H9 (cell line): ENCODE data around the gene MUL1. TPM values are rescaled to one million over a fixed set of nuclear protein-coding genes. Genes with fewer than 3 reads are reported as not detected.

Experiments used
- DNase-seq: peaks from one replicate; pipeline ENCODE4 v3.0.0-alpha.2; 2017
- H2AFZ ChIP-seq: one replicate; pipeline ENCODE4 v1.6.1; 2013; ENCODE audit warnings: mild to moderate bottlenecking, low read length, control low read depth, moderate library complexity
- H2AK5ac ChIP-seq: 2 replicates; pipeline ENCODE4 v1.6.1; 2013; ENCODE audit warnings: low read length, control low read depth, mixed read lengths; ENCODE audit not compliant: insufficient read length
- H2BK120ac ChIP-seq: one replicate; pipeline ENCODE4 v1.6.1; 2013; ENCODE audit warnings: low read depth, mild to moderate bottlenecking, low read length, control low read depth, inconsistent platforms; ENCODE audit not compliant: poor library complexity, severe bottlenecking
- H2BK12ac ChIP-seq: 2 replicates; pipeline ENCODE4 v1.6.1; 2013; ENCODE audit warnings: low read length, control low read depth, mixed read lengths, low read depth; ENCODE audit not compliant: insufficient read length
- H2BK15ac ChIP-seq: 2 replicates; pipeline ENCODE4 v1.6.1; 2013; ENCODE audit warnings: low read depth, low read length, control low read depth
- H2BK20ac ChIP-seq: one replicate; pipeline ENCODE4 v1.6.1; 2013; ENCODE audit warnings: low read depth, mild to moderate bottlenecking, low read length, control low read depth, inconsistent platforms; ENCODE audit not compliant: poor library complexity, severe bottlenecking
- H2BK5ac ChIP-seq: 2 replicates; pipeline ENCODE4 v1.6.1; 2013; ENCODE audit warnings: low read length, control low read depth, mixed read lengths; ENCODE audit not compliant: insufficient read length
- H3K14ac ChIP-seq: 2 replicates; pipeline ENCODE4 v1.6.1; 2013; ENCODE audit warnings: low read length, control low read depth; ENCODE audit not compliant: insufficient read depth
- H3K18ac ChIP-seq: 2 replicates; pipeline ENCODE4 v1.6.1; 2013; ENCODE audit warnings: low read depth, mild to moderate bottlenecking, mixed read lengths, low read length, control low read depth; ENCODE audit not compliant: insufficient read length
- H3K23ac ChIP-seq: 2 replicates; pipeline ENCODE4 v1.6.1; 2013; ENCODE audit warnings: low read length, control low read depth, mixed read lengths, low read depth; ENCODE audit not compliant: insufficient read length
- H3K23me2 ChIP-seq: 2 replicates; pipeline ENCODE4 v1.6.1; 2013; ENCODE audit warnings: low read depth, mild to moderate bottlenecking, mixed read lengths, low read length, control low read depth; ENCODE audit not compliant: insufficient read length, poor library complexity, severe bottlenecking
- H3K27ac ChIP-seq: 2 replicates; pipeline ENCODE4 v1.5.1; 2013; ENCODE audit warnings: low read length, control low read depth, mixed read lengths, low read depth; ENCODE audit not compliant: insufficient read length
- H3K27me3 ChIP-seq: 2 replicates; pipeline ENCODE4 v1.6.1; 2013; ENCODE audit warnings: low read length, control low read depth, inconsistent platforms; ENCODE audit not compliant: insufficient read depth
- H3K4ac ChIP-seq: 2 replicates; pipeline ENCODE4 v1.6.1; 2013; ENCODE audit warnings: low read depth, mild to moderate bottlenecking, control low read depth, inconsistent platforms, low read length, moderate library complexity
- H3K4me1 ChIP-seq: 2 replicates; pipeline ENCODE4 v1.6.1; 2013; ENCODE audit warnings: low read length, control low read depth, inconsistent platforms; ENCODE audit not compliant: insufficient read depth
- H3K4me2 ChIP-seq: 2 replicates; pipeline ENCODE4 v1.6.1; 2013; ENCODE audit warnings: low read length, control low read depth, mixed read lengths; ENCODE audit not compliant: insufficient read length, insufficient read depth
- H3K56ac ChIP-seq: 2 replicates; pipeline ENCODE4 v1.6.1; 2013; ENCODE audit warnings: low read depth, mild to moderate bottlenecking, mixed read lengths, low read length, control low read depth; ENCODE audit not compliant: insufficient read length
- H3K79me1 ChIP-seq: 2 replicates; pipeline ENCODE4 v1.6.1; 2013; ENCODE audit warnings: low read depth, mild to moderate bottlenecking, moderate library complexity, low read length, control low read depth, inconsistent platforms; ENCODE audit not compliant: insufficient read depth, poor library complexity, severe bottlenecking
- H3K79me2 ChIP-seq: 2 replicates; pipeline ENCODE4 v1.6.1; 2013; ENCODE audit warnings: low read length, control low read depth, inconsistent platforms; ENCODE audit not compliant: insufficient read depth
- H3K9ac ChIP-seq: 2 replicates; pipeline ENCODE4 v1.6.1; 2013; ENCODE audit warnings: low read length, control low read depth, mixed read lengths; ENCODE audit not compliant: insufficient read length; ENCODE audit errors: extremely low read depth
- H3K9me3 ChIP-seq: one replicate; pipeline ENCODE4 v1.6.1; 2013; ENCODE audit warnings: low read depth, low read length, inconsistent platforms; ENCODE audit not compliant: control insufficient read depth
- H3T11ph ChIP-seq: one replicate; pipeline ENCODE4 v1.6.1; 2013; ENCODE audit warnings: mild to moderate bottlenecking, low read length, control low read depth, inconsistent platforms
- H4K20me1 ChIP-seq: one replicate; pipeline ENCODE4 v1.6.1; 2013; ENCODE audit not compliant: control insufficient read depth, insufficient read length, insufficient read depth
- H4K5ac ChIP-seq: 2 replicates; pipeline ENCODE4 v1.6.1; 2013; ENCODE audit warnings: low read depth, mild to moderate bottlenecking, mixed read lengths, low read length, control low read depth; ENCODE audit not compliant: insufficient read length
- H4K8ac ChIP-seq: replicated peaks from 2 replicates; pipeline ENCODE4 v1.6.1; 2013; ENCODE audit warnings: low read length, control low read depth, mixed read lengths, low read depth; ENCODE audit not compliant: insufficient read length
- H4K91ac ChIP-seq: 2 replicates; pipeline ENCODE4 v1.6.1; 2013; ENCODE audit warnings: low read depth, mild to moderate bottlenecking, moderate library complexity, mixed read lengths, low read length, control low read depth; ENCODE audit not compliant: insufficient read length
- H3K27ac Mint-ChIP-seq, 3 experiments: 2 replicates in 2 of 3; 3 replicates in 1 of 3; pipeline ENCODE4 v1.8.0; 2020 to 2021; ENCODE audit warnings: mixed read lengths in 3 of 3, mild to moderate bottlenecking in 1 of 3, moderate library complexity in 1 of 3
- H3K27me3 Mint-ChIP-seq: 2 replicates; pipeline ENCODE4 v1.8.0; 2021; ENCODE audit warnings: low read depth, mild to moderate bottlenecking, moderate library complexity, mixed read lengths
- H3K36me3 Mint-ChIP-seq, 3 experiments: 2 replicates in 2 of 3; 3 replicates in 1 of 3; pipeline ENCODE4 v1.8.0; 2020 to 2021; ENCODE audit warnings: low read depth in 3 of 3, mixed read lengths in 3 of 3; ENCODE audit not compliant: insufficient read depth in 1 of 3
- H3K4me1 Mint-ChIP-seq, 2 experiments: 2 replicates each; pipeline ENCODE4 v1.8.0; 2020; ENCODE audit warnings: mixed read lengths in 2 of 2
- H3K4me3 Mint-ChIP-seq, 2 experiments: 2 replicates in 1 of 2; 3 replicates in 1 of 2; pipeline ENCODE4 v1.8.0; 2020 to 2021; ENCODE audit warnings: mild to moderate bottlenecking in 2 of 2, mixed read lengths in 2 of 2, moderate library complexity in 1 of 2
- H3K9me3 Mint-ChIP-seq, 2 experiments: 2 replicates in 1 of 2; 3 replicates in 1 of 2; pipeline ENCODE4 v1.8.0; 2020; ENCODE audit warnings: mild to moderate bottlenecking in 2 of 2, mixed read lengths in 2 of 2, moderate library complexity in 1 of 2
- WGBS: extraction: QIAGEN DNeasy Blood & Tissue Kit; methylation state at CpG from one replicate; pipeline ENCODE4 v1.1.7; 2013; ENCODE audit warnings: missing lambda C conversion rate, low lambda C conversion rate, mixed read lengths; ENCODE audit not compliant: insufficient read length; ENCODE audit errors: extremely low coverage; 5-methylcytosine and 5-hydroxymethylcytosine counted together
- total RNA-seq: library from RNA; stranded (reverse); gene quantifications from 2 replicates; pipeline ENCODE4 v1.2.1, GENCODE V29; 2021
- TF ChIP-seq, protein P1 (sequence below): fragments of 200-600 bp; sonication (generic); conservative IDR thresholded peaks from 3 replicates; pipeline ENCODE4 v1.8.0; 2021; ENCODE audit warnings: antibody characterized with exemption, mild to moderate bottlenecking

MUL1 gene
- total RNA-seq, 1 experiment from 2014 or later: 27.1 TPM

DNA sequence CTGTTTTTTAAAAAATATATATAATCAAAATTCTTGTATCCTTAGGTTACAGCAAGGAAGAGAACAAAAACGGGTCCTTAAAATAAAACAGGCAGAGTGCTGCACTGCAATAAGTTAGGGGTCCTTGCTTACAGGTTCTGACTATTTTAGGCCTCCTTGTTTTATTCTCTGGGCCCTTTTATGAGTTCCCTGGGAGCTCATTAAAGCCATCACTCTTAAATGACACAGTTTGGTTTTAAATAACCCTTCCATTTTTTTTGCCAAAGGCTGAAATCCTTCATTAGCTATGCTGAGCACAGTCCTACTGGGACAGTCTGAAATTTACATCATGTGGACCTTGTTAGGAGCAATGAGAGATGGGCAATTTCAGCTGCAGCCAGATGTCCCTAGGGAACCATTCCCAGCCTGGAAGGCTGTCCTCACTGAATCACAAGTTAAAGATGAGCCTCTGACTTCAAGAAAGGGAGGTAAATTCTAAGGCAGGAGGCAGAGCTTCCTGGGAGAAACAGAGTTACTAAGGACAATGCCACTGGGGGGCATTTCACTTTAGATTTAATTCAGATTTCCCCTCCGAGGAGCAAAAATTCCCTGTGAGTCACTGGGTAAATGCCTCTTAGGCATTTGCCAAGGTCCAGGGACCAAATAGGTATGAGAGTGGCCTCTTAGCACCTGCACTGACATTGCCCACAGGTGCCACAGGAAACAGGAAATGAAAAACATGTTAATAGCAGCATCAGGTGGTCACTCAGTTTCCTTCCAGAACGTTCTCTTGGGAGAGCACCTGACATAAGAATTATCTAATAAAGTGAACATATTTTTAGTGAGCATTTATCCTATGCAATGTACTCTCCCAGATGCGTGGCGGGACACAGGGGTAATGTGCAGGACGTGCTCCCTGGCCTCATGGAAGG lies 3.8 kb upstream of the MUL1 start:
- Histone ChIP-seq H3K18ac (no peak overlapping the region), H4K5ac (no peak overlapping the region), H3K4me1 (no peaks in the 10 kb centered on the region), H2AK5ac (no peak overlapping the region), H3K79me1 (no peaks in the 10 kb centered on the region), H3K23ac (no peak overlapping the region), H3K27me3 (no peaks in the 10 kb centered on the region), H2BK5ac (no peak overlapping the region), H3K9me3 (no peaks in the 10 kb centered on the region), H3K27ac (no peak overlapping the region), H2BK15ac (no peak overlapping the region), H3K9ac (no peak overlapping the region), H4K20me1 (no peaks in the 10 kb centered on the region), H3K56ac (no peak overlapping the region), H3K4me2 (no peak overlapping the region), H2BK12ac (no peak overlapping the region), H3K4ac (no peak overlapping the region), H2BK120ac (no peak overlapping the region), H2BK20ac (no peak overlapping the region), H3T11ph (no peak overlapping the region), H4K8ac (no peak overlapping the region), H3K79me2 (no peaks in the 10 kb centered on the region; the same call in 1 of the 2 replicates), H3K14ac (no peak overlapping the region), H2AFZ (no peak overlapping the region), H3K23me2 (peaks cover 3% of the 10 kb centered on the region), H4K91ac (no peak overlapping the region)
- H3K9me3 Mint-ChIP-seq: no peaks in the 10 kb centered on the region
- DNase-seq: no peak
- peaks cover 67% of the 10 kb centered on the region for H3K27me3 Mint-ChIP-seq
- TF ChIP-seq, protein P1, sequence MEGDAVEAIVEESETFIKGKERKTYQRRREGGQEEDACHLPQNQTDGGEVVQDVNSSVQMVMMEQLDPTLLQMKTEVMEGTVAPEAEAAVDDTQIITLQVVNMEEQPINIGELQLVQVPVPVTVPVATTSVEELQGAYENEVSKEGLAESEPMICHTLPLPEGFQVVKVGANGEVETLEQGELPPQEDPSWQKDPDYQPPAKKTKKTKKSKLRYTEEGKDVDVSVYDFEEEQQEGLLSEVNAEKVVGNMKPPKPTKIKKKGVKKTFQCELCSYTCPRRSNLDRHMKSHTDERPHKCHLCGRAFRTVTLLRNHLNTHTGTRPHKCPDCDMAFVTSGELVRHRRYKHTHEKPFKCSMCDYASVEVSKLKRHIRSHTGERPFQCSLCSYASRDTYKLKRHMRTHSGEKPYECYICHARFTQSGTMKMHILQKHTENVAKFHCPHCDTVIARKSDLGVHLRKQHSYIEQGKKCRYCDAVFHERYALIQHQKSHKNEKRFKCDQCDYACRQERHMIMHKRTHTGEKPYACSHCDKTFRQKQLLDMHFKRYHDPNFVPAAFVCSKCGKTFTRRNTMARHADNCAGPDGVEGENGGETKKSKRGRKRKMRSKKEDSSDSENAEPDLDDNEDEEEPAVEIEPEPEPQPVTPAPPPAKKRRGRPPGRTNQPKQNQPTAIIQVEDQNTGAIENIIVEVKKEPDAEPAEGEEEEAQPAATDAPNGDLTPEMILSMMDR: no peak
- no peaks in the 10 kb centered on the region for H3K36me3 Mint-ChIP-seq
- no peak overlapping the region for H3K27ac Mint-ChIP-seq
- no CpG with 5 or more reads among the region's 6 CpGs for WGBS
- H3K4me3 Mint-ChIP-seq: no peak overlapping the region
- H3K4me1 Mint-ChIP-seq: peaks cover 0 to 5% of the 10 kb centered on the region in 2 experiments; a peak in 2 of 4 replicates
